IMR-90 (cell line): ENCODE results near the gene SFTPB. TPM values are rescaled to one million over a fixed set of nuclear protein-coding genes. Genes with fewer than 3 reads are reported as not detected.
A peak's percentile ranks its signal among the peaks of the same experiment; 100 is the strongest.

Experiments
- ATAC-seq: fragments of 200-7000 bp; cut with Tn5 transposase; 2 replicates; pipeline ENCODE4 v1.9.1; 2020; ENCODE audit warnings: low read depth, mild to moderate bottlenecking, moderate library complexity
- BruUV-seq: library from RNA; stranded (reverse); fragments of 400-500 nt; replicated peaks from 2 replicates; lab custom pipeline; 2021; lab: Mats Ljungman, UMichigan
- CTCF ChIA-PET: fragments of 300-600 bp; formaldehyde crosslinking; extraction: SDS; loops from one replicate; lab custom pipeline; 2021; ENCODE audit warnings: antibody characterized with exemption; lab: Yijun Ruan, JAX
- POLR2A ChIA-PET: fragments of 300-600 bp; sonication (Branson Sonifier 250); formaldehyde crosslinking; loops from one replicate; lab custom pipeline; 2022; ENCODE audit warnings: antibody characterized with exemption; ENCODE audit not compliant: unreplicated experiment; lab: Charles Lee
- DNase-seq: peaks from one replicate; pipeline ENCODE4 v3.0.0; 2013
- H2AFZ ChIP-seq: replicated peaks from 2 replicates; pipeline ENCODE3; 2013; ENCODE audit warnings: low read length, mild to moderate bottlenecking; ENCODE audit not compliant: poor library complexity
- H2AK5ac ChIP-seq: 2 replicates; pipeline ENCODE4 v1.6.1; 2013; ENCODE audit warnings: low read depth, low read length, inconsistent platforms
- H2AK9ac ChIP-seq: replicated peaks from 2 replicates; pipeline ENCODE3; 2013; ENCODE audit warnings: mild to moderate bottlenecking, low read depth, low read length, moderate library complexity; ENCODE audit not compliant: poor library complexity
- H2BK120ac ChIP-seq: 2 replicates; pipeline ENCODE4 v1.6.1; 2013; ENCODE audit warnings: low read depth, low read length, inconsistent platforms
- H2BK15ac ChIP-seq: 3 replicates; pipeline ENCODE4 v1.6.1; 2013; ENCODE audit warnings: low read depth, low read length, inconsistent platforms
- H2BK20ac ChIP-seq: 2 replicates; pipeline ENCODE4 v1.6.1; 2013; ENCODE audit warnings: low read depth, mild to moderate bottlenecking, inconsistent platforms, low read length, moderate library complexity
- H2BK5ac ChIP-seq: 2 replicates; pipeline ENCODE4 v1.6.1; 2013; ENCODE audit warnings: mild to moderate bottlenecking, low read depth, low read length, inconsistent platforms; ENCODE audit not compliant: poor library complexity, severe bottlenecking
- H3K14ac ChIP-seq: replicated peaks from 2 replicates; pipeline ENCODE4 v1.6.1; 2013; ENCODE audit warnings: low read depth, low read length, inconsistent platforms
- H3K18ac ChIP-seq: 2 replicates; pipeline ENCODE4 v1.6.1; 2013; ENCODE audit warnings: low read depth, low read length, control low read depth
- H3K23ac ChIP-seq: 2 replicates; pipeline ENCODE4 v1.6.1; 2013; ENCODE audit warnings: low read depth, low read length, inconsistent platforms
- H3K27ac ChIP-seq: 2 replicates; pipeline ENCODE4 v1.5.1; 2013; ENCODE audit warnings: mild to moderate bottlenecking, control low read depth, low read length; ENCODE audit not compliant: insufficient read depth
- H3K27me3 ChIP-seq: 2 replicates; pipeline ENCODE4 v1.6.1; 2013; ENCODE audit warnings: low read length; ENCODE audit not compliant: control insufficient read depth, insufficient read depth
- H3K36me3 ChIP-seq: 2 replicates; pipeline ENCODE4 v1.6.1; 2013; ENCODE audit warnings: low read length, mixed read lengths; ENCODE audit not compliant: control insufficient read depth, insufficient read depth
- H3K4ac ChIP-seq: 2 replicates; pipeline ENCODE4 v1.6.1; 2013; ENCODE audit warnings: low read depth, low read length, inconsistent platforms
- H3K4me1 ChIP-seq: 2 replicates; pipeline ENCODE4 v1.6.1; 2013; ENCODE audit warnings: low read length, mixed read lengths; ENCODE audit not compliant: control insufficient read depth, insufficient read depth
- H3K4me2 ChIP-seq: 2 replicates; pipeline ENCODE4 v1.6.1; 2013; ENCODE audit warnings: low read depth, mild to moderate bottlenecking, control low read depth, low read length, moderate library complexity
- H3K4me3 ChIP-seq: 2 replicates; pipeline ENCODE4 v1.5.1; 2013; ENCODE audit warnings: low read depth, mild to moderate bottlenecking, control low read depth, low read length, moderate library complexity; ENCODE audit not compliant: insufficient read depth
- H3K56ac ChIP-seq: 2 replicates; pipeline ENCODE4 v1.6.1; 2013; ENCODE audit warnings: low read length, inconsistent platforms; ENCODE audit not compliant: insufficient read depth; ENCODE audit errors: extremely low read depth
- H3K79me1 ChIP-seq, 2 experiments: 2 replicates each; pipeline ENCODE4 v1.6.1; 2013; ENCODE audit warnings: low read length in 2 of 2, inconsistent platforms in 1 of 2, low read depth in 1 of 2
- H3K9ac ChIP-seq: 2 replicates; pipeline ENCODE4 v1.6.1; 2013; ENCODE audit warnings: low read depth, low read length, control low read depth
- H3K9me1 ChIP-seq: 2 replicates; pipeline ENCODE4 v1.6.1; 2013; ENCODE audit warnings: low read length, inconsistent platforms; ENCODE audit not compliant: insufficient read depth
- H3K9me3 ChIP-seq: 2 replicates; pipeline ENCODE4 v1.6.1; 2013; ENCODE audit warnings: low read length; ENCODE audit not compliant: control insufficient read depth, insufficient read depth
- H4K20me1 ChIP-seq: 2 replicates; pipeline ENCODE4 v1.6.1; 2013; ENCODE audit warnings: low read length, inconsistent platforms; ENCODE audit not compliant: insufficient read depth
- H4K5ac ChIP-seq: 2 replicates; pipeline ENCODE4 v1.6.1; 2013; ENCODE audit warnings: mild to moderate bottlenecking, low read depth, low read length, control low read depth
- H4K8ac ChIP-seq, 2 experiments: 2 replicates each; pipeline ENCODE4 v1.6.1; 2013; ENCODE audit warnings: low read depth in 2 of 2, low read length in 2 of 2, control low read depth in 1 of 2, inconsistent platforms in 1 of 2
- H4K91ac ChIP-seq: 2 replicates; pipeline ENCODE4 v1.6.1; 2013; ENCODE audit warnings: low read depth, low read length, inconsistent platforms; ENCODE audit not compliant: insufficient read depth
- BHLHE40 ChIP-seq: fragments of 150-350 bp; IDR thresholded peaks from 2 replicates; pipeline ENCODE4 v1.6.1; 2016; ENCODE audit warnings: mild to moderate bottlenecking, low read depth, low read length
- CEBPB ChIP-seq: IDR thresholded peaks from 2 replicates; pipeline ENCODE4 v1.6.1; 2012; ENCODE audit warnings: low read depth, low read length, improper control_type of control experiment
- CTCF ChIP-seq: conservative IDR thresholded peaks from 2 replicates; pipeline ENCODE4 v1.5.1; 2012; ENCODE audit warnings: mild to moderate bottlenecking, low read depth, low read length, improper control_type of control experiment
- FOS ChIP-seq: fragments of 150-350 bp; IDR thresholded peaks from 2 replicates; pipeline ENCODE4 v1.6.1; 2016; ENCODE audit warnings: low read depth, low read length
- MAFK ChIP-seq: IDR thresholded peaks from 2 replicates; pipeline ENCODE4 v1.6.1; 2012; ENCODE audit warnings: low read depth, low read length, improper control_type of control experiment
- MAZ ChIP-seq: IDR thresholded peaks from 2 replicates; pipeline ENCODE4 v1.6.1; 2012; ENCODE audit warnings: low read depth, mild to moderate bottlenecking, low read length, improper control_type of control experiment, moderate library complexity, borderline replicate concordance
- MXI1 ChIP-seq: IDR thresholded peaks from 2 replicates; pipeline ENCODE4 v1.6.1; 2012; ENCODE audit warnings: low read depth, mild to moderate bottlenecking, low read length, moderate library complexity, borderline replicate concordance
- NFE2L2 ChIP-seq: fragments of 150-350 bp; IDR thresholded peaks from 2 replicates; pipeline ENCODE4 v1.6.1; 2016; ENCODE audit warnings: low read depth, mild to moderate bottlenecking, low read length
- POLR2A ChIP-seq: IDR thresholded peaks from 2 replicates; pipeline ENCODE4 v1.6.1; 2012; ENCODE audit warnings: mild to moderate bottlenecking, low read depth, low read length
- RAD21 ChIP-seq: IDR thresholded peaks from 2 replicates; pipeline ENCODE4 v1.6.1; 2012; ENCODE audit warnings: low read length, improper control_type of control experiment
- RCOR1 ChIP-seq: IDR thresholded peaks from 2 replicates; pipeline ENCODE4 v1.6.1; 2012; ENCODE audit warnings: mild to moderate bottlenecking, low read length, improper control_type of control experiment; ENCODE audit not compliant: insufficient replicate concordance
- RFX5 ChIP-seq: IDR thresholded peaks from 2 replicates; pipeline ENCODE4 v1.8.0; 2012; ENCODE audit warnings: low read depth, mild to moderate bottlenecking, low read length, moderate library complexity
- SMC3 ChIP-seq: fragments of 150-350 bp; IDR thresholded peaks from 2 replicates; pipeline ENCODE4 v1.6.1; 2016; ENCODE audit warnings: low read depth, mild to moderate bottlenecking, antibody characterized with exemption, low read length, moderate library complexity
- WGBS, 2 experiments: methylation state at CpG; one replicate each; pipeline versions ENCODE4 v1.1.5 to v1.1.7; 2013; ENCODE audit warnings: missing lambda C conversion rate in 2 of 2; ENCODE audit not compliant: insufficient read length in 1 of 2; ENCODE audit errors: extremely low coverage in 2 of 2; 5-methylcytosine and 5-hydroxymethylcytosine counted together
- dilution Hi-C: fragments of 300-500 bp; cut with HindIII; formaldehyde crosslinking; loops from one replicate; pipeline ENCODE4 v1.14.3; 2018; ENCODE audit warnings: low sequenced_read_pairs; ENCODE audit not compliant: unreplicated experiment
- in situ Hi-C: fragments of 300-500 bp; cut with MboI; formaldehyde crosslinking; loops from 3 replicates; pipeline ENCODE4 v1.14.3; 2019; ENCODE audit warnings: low sequenced_read_pairs, inconsistent platforms, mixed read lengths
- intact Hi-C: fragments of 100-400 bp; cut with micrococcal nuclease; formaldehyde crosslinking; loops from 2 replicates; pipeline ENCODE4 v1.10.0; 2022
- polyA plus RNA-seq, 3 experiments: library from polyadenylated mRNA; depleted of rRNA; stranded (reverse); fragments of >200 nt; gene quantifications; 2 replicates each; pipeline ENCODE4 v1.2.3, GENCODE V29; 2012; ENCODE audit warnings: low replicate concordance in 1 of 3
- total RNA-seq: library from RNA; depleted of rRNA; stranded (reverse); fragments of >200 nt; gene quantifications from 2 replicates; pipeline ENCODE4 v1.2.3, GENCODE V29; 2012
- TF ChIP-seq, protein P1 (sequence below): fragments of 150-350 bp; IDR thresholded peaks from 2 replicates; pipeline ENCODE4 v1.6.1; 2017; ENCODE audit warnings: mild to moderate bottlenecking, antibody characterized with exemption, low read length, low read depth

The SFTPB gene
- total and polyA plus RNA-seq, 2 of the 4 experiments (the other 2 are of a cell fraction), result not detected

GRCh38 chr2:85674417-85674816 is 6.4 kb upstream of the SFTPB start:
- H3K27ac ChIP-seq, result no peak overlapping the region
- H2BK15ac ChIP-seq, result no peak overlapping the region
- 100% methylated on average over 1 of the region's 2 CpGs; no CpG with 5 or more reads in 1 of the 2 experiments for WGBS, 2 experiments
- ChIA-PET POLR2A (no interaction called here), CTCF (interaction anchor here (1.2 to 1.6 kb wide), 2 partner anchors 28 to 37 kb away, joined by 3 to 7 read pairs; no protein-coding TSS in a partner anchor)
- no peak overlapping the region for H3K4ac ChIP-seq
- in situ Hi-C loops, result no loop called here
- ATAC-seq, result no peak
- H4K20me1 ChIP-seq, result no peaks in the 10 kb centered on the region
- H2AK5ac ChIP-seq, result 0 out of 2 replicates have a peak overlapping the region, but pooled peaks have one; percentile 21
- H3K79me1 ChIP-seq, result no peaks in the 10 kb centered on the region
- H2BK20ac ChIP-seq, result no peak overlapping the region
- no peaks in the 10 kb centered on the region; the same call in 1 of the 2 replicates for H3K9me1 ChIP-seq
- no peak overlapping the region for H2AFZ ChIP-seq
- dilution Hi-C loops, result no loop called here
- H3K18ac ChIP-seq, result no peak overlapping the region
- DNase-seq, result no peak
- TF ChIP-seq CTCF (no peak), RCOR1 (no peak), CEBPB (no peak), RFX5 (no peak), SMC3 (no peak), MAZ (no peak), RAD21 (no peak), FOS (no peak), POLR2A (no peak), MXI1 (no peak), NFE2L2 (no peak), MAFK (no peak), BHLHE40 (no peak)
- TF ChIP-seq, protein P1, sequence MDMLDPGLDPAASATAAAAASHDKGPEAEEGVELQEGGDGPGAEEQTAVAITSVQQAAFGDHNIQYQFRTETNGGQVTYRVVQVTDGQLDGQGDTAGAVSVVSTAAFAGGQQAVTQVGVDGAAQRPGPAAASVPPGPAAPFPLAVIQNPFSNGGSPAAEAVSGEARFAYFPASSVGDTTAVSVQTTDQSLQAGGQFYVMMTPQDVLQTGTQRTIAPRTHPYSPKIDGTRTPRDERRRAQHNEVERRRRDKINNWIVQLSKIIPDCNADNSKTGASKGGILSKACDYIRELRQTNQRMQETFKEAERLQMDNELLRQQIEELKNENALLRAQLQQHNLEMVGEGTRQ, result no peak
- no peaks in the 10 kb centered on the region for H3K36me3 ChIP-seq
- H3K4me1 ChIP-seq, result 0 out of 2 replicates have a peak, but pooled peaks cover 1% of the 10 kb centered on the region
- H3K9me3 ChIP-seq, result no peaks in the 10 kb centered on the region
- H2BK120ac ChIP-seq, result no peak overlapping the region
- no peak overlapping the region for H2AK9ac ChIP-seq
- H4K5ac ChIP-seq, result no peak overlapping the region
- H4K91ac ChIP-seq, result no peak overlapping the region
- H3K27me3 ChIP-seq, result peaks cover 5% of the 10 kb centered on the region
- no peak overlapping the region for H3K9ac ChIP-seq
- intact Hi-C loops, result no loop called here
- no peak overlapping the region for H2BK5ac ChIP-seq
- no TSS peak for BruUV-seq
- H4K8ac ChIP-seq, result no peak overlapping the region
- no peak overlapping the region for H3K4me2 ChIP-seq
- H3K14ac ChIP-seq, result no peak overlapping the region
- 0 out of 2 replicates have a peak overlapping the region, but pooled peaks have one; percentile 9 for H3K23ac ChIP-seq
- H3K4me3 ChIP-seq, result no peak overlapping the region
- H3K56ac ChIP-seq, result no peak overlapping the region
